Erythroblast (primary cell): ENCODE results near the gene FBXO11.

Experiments
- GATA1 ChIP-seq: IDR thresholded peaks from 2 replicates; pipeline ENCODE4 v1.6.1; 2011; ENCODE audit warnings: low read depth, mild to moderate bottlenecking, control low read depth, low read length, moderate library complexity
- POLR2A ChIP-seq: IDR thresholded peaks from 2 replicates; pipeline ENCODE4 v1.6.1; 2011; ENCODE audit warnings: mild to moderate bottlenecking, low read length

DNA sequence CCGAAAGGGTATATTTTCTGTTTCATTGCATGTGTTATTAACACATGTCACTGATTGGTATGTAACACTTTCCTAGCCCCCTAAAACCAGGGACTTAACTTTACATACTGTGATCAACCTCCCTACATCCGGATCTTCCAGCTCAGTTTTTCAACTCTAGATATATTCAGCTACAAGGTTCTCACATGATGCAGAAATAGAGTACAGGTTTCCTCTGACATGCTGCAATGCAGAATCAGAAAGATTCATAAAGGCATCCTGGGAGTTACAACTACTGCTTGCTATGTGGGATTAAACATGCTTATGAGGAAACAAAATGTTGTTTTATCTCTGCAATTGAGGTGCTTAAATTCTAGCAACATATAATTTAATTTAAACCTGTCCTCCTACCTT is 14.0 kb downstream of the FBXO11 start:
- TF ChIP-seq POLR2A (no peak), GATA1 (no peak)
